CD4-positive, alpha-beta T cell treated with Interleukin-15 for 1 hour (primary cell): ENCODE results near the gene MIS18A.
"Not testable (repeated sequence)": the region's sequence is repeated elsewhere in the genome, so short reads cannot be mapped to it uniquely, and the experiment has no call there.

Experiments used
- DNase-seq: peaks from one replicate; pipeline ENCODE4 v3.0.0-alpha.2; 2020

Gene MIS18A

GRCh38 chr21:32303385-32303784, 24.5 kb upstream of the MIS18A start:
- DNase-seq: no peak

GRCh38 chr21:32302560-32302959, 23.7 kb upstream of the MIS18A start:
- DNase-seq: no peak

GRCh38 chr21:32301596-32301995, 22.7 kb upstream of the MIS18A start:
- no peak for DNase-seq

GRCh38 chr21:32300117-32300681, 21.4 kb upstream of the MIS18A start:
- DNase-seq: no peak

GRCh38 chr21:32299695-32300094, 20.8 kb upstream of the MIS18A start:
- DNase-seq: no peak

GRCh38 chr21:32298658-32299081, 19.8 kb upstream of the MIS18A start, which contains the start of gene MRAP:
Gene MRAP (plus strand): TSS chr21:32298855. CDS start chr21:32298972, 117 bp downstream.
- DNase-seq: no peak

GRCh38 chr21:32298148-32298559, 19.3 kb upstream of the MIS18A start:
- no peak for DNase-seq

GRCh38 chr21:32297449-32297848, 18.6 kb upstream of the MIS18A start:
- no peak for DNase-seq

GRCh38 chr21:32285476-32285875, 6.6 kb upstream of the MIS18A start:
- no peak for DNase-seq

GRCh38 chr21:32282992-32283391, 4.1 kb upstream of the MIS18A start:
- no peak for DNase-seq

GRCh38 chr21:32281531-32281930, 2.7 kb upstream of the MIS18A start:
- DNase-seq: no peak

- DNase-seq: no peak
Measured at GRCh38 chr21:32279377-32279680, 480 bp upstream of the MIS18A start.

GRCh38 chr21:32278103-32278502, 746 bp downstream of the MIS18A start:
- no peak for DNase-seq

- DNase-seq: no peak
Measured at GRCh38 chr21:32276671-32277070, 2.2 kb downstream of the MIS18A start.

GRCh38 chr21:32270748-32271147, 8.1 kb downstream of the MIS18A start:
- no peak for DNase-seq

- DNase-seq: not testable (repeated sequence)
Measured at GRCh38 chr21:32265321-32265720, 13.5 kb downstream of the MIS18A start.

GRCh38 chr21:32261929-32262328, 16.9 kb downstream of the MIS18A start:
- DNase-seq: no peak

- DNase-seq: no peak
Measured at GRCh38 chr21:32260130-32260529, 18.7 kb downstream of the MIS18A start.

- not testable (repeated sequence) for DNase-seq
Measured at GRCh38 chr21:32258786-32259048, 20.1 kb downstream of the MIS18A start.

- DNase-seq: no peak
Measured at GRCh38 chr21:32257962-32258785, 20.7 kb downstream of the MIS18A start.

GRCh38 chr21:32256873-32257620, 21.8 kb downstream of the MIS18A start:
- DNase-seq: no peak

GRCh38 chr21:32256251-32256650, 22.6 kb downstream of the MIS18A start:
- no peak for DNase-seq

- no peak for DNase-seq
Measured at GRCh38 chr21:32253215-32253641, 25.6 kb downstream of the MIS18A start.

GRCh38 chr21:32252136-32252535, 26.7 kb downstream of the MIS18A start:
- no peak for DNase-seq
